GM18873 (cell line): ENCODE data around the gene PIGS.
"Not testable (repeated sequence)": the region's sequence is repeated elsewhere in the genome, so short reads cannot be mapped to it uniquely, and the experiment has no call there.

Experiments used
- ATAC-seq: cut with Tn5 transposase; IDR thresholded peaks from one replicate; pipeline ENCODE4 v1.9.1; 2021; ENCODE audit warnings: mild to moderate bottlenecking, moderate library complexity, moderate number of reproducible peaks; ENCODE audit not compliant: unreplicated experiment, low FRiP score

Gene PIGS

DNA sequence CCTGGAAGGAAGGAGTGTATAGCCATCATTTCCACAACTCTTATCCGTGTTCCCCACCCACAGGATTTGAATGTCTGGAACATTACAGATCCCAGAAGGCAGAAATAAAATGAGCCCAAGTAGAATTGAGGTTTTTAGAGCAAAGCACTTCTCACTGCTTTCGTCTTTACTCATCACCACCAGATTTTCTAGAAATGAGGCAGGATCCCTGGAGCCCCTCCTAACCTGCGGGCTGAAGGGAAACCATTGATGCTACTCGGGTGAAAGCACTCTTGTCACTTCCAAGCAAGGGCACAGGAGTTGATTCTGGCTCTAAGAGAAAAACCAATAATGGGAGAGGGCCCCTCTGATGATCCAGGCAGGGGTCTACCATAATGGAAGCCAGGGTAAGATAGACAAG lies 8.2 kb upstream of the PIGS start:
- no peak for ATAC-seq

- no peak for ATAC-seq
Measured at GRCh38 chr17:28578246-28579195, 7.2 kb upstream of the PIGS start.

DNA sequence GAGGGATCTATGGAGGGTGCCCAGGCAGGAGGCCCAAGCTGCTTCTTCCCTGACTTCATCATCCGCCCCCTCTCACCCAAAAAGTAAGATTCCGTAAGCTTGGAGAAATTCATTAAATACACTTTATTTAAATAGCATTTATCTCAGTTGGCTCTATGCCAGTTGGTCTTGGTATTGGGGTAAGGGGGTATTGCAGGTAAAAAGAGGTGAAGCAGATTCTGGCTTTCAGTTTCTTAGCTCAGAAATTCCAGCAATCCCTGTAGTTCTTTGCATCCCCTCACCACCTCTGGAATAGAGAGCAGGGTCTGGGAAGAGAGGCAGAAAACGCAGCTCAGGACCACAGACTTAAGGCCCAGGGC lies 6.1 kb upstream of the PIGS start:
- no peak for ATAC-seq

DNA sequence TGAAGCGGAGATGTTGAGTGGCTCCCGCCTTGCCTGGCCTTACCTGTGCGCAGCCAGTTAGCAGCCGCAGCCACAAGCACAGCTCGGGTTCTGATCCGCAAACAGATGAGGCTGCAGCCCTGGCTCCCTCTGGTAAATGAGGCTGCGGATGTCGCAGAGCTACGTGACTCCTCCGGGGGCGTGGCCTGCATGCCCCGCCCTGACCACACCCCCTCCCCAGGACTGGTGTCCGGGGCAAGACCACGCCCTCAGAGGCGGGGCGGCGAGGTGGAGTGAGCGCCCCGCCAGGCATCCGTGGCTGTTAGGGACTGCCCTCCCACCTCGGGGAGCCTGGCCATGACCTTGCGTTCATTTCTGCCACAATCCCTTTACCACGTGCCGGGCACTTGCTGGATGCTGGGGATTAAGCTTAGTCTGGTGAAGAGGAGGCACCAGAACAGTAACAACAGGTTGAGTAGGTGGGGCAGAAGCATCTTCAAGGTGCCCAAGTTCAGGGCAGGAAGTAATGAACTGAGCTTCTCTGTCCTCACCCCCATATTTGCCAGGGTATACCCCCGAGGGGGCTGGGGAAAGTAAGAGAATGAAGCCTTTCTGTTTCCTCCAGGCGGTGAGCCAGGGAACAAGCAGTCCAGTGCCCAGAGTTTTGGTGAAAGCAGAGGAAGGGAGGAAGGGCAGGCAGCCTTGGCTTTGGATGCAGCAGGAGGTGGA lies 5.6 kb upstream of the PIGS start, which contains the start of gene ALDOC:
Gene ALDOC, minus strand, starts transcription at position 138 of the 708 bp plus-strand sequence. CDS start 1,363 bp downstream, outside the sequence.
- peak; percentile 68 for ATAC-seq

DNA sequence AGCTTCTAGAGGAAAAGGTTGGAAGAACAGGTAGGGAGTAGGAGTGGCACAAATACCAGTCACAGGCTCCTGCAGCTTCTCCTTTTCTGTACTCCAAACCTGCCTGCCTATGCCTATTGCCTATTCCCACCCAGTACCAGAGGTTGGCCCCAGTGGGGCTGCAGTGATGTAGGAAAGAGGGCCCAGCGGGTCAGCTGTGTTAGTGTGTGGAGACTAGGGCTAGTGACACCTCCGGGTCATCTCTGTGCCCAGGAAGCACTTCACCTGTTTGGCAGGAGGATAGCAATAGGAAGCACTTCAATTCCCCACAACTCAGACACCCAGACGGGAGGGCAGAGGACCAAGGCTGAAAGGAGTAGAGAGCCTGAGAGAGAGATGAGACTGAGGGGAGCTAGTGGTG lies 4.7 kb upstream of the PIGS start:
- ATAC-seq = not testable (repeated sequence)

DNA sequence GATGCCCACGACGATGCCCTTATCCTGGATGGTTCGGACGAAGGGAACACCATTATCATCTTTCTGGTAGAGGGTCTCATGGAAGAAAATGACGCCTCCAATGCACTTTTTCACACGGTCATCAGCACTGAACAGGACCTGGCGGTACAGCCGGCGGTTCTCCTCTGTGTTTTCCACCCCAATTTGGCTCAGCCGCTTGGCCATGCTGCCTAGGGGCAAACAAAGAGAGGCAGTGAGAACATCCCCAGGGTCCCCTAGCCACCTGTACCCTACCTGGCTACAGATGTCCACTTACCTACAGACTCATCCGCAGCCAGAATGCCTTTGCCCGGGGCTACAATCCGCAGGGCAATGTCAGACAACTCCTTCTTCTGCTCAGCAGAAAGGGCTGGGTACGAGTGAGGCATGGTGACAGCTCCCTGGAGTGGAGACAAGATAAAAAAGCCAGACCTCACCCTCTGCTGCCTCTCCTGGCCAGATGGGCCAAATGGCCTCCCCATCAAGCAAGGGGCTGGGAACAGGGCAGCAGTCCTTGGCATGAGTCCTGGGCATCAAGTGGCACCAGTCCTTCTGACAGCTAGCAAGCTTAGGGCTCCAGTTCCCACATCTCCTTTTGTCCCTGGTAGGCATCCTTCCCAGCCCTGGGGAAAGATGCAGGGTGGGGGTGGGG lies 3.9 kb upstream of the PIGS start:
- no peak for ATAC-seq

DNA sequence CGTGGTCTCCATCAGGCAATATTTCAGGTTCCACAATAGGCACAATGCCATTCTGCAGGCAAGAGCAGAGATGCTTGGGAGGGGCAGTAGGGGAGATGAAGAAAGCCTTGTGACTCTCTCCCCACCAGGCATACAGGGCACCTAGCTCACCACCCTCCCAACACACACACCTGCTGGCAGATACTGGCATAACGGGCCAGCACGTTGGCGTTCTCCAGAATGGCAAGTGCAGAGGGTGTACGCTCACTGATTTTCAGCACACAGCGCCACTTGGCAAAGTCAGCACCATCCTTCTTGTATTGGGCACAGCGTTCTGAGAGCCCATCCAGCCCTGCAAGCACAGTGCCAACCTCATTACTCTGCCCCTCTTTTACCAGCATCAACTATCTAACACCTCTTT lies 3.2 kb upstream of the PIGS start:
- no peak for ATAC-seq

DNA sequence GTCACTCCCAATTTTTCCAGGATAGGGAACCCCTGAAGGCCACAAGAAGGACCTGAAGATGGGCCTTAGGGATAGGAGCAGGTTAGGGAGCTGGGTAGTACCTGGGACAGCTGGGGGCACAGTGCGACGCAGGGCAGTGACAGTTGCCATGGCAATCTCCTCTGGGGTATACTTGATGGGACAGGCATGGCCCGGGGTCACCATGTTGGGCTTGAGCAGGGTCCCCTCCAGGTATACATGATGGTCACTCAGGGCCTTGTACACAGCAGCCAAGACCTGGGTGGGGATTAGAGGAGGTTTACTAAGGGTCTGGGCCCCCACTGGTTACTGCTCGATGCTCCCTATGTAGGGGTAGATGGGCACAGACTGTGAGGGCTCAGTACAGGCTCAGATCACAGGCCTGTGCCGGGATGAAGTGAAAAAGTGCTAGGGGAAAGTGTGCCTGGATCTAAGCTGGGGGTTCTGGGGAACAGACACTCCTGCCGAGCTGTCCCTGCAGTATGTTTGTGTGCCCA lies 2.7 kb upstream of the PIGS start:
- no peak for ATAC-seq

DNA sequence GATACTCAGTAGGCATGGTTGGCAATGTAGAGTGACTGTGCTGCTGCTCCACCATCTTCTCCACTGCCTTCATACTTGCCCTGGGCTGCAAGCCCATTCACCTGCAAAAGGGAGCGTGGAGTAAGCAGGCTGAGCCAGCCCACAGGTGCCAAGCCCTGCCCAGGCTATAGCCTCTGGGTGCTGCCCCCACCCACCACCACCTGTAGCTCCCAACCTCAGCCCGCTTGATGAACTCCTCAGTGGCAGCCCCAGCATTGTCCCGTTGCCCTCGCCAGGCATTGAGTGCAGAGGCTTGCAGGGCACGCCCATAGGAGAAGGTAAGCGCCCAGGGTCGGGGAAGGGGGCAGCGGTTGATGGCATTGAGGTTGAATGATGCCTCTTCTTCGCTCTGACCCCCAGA lies 2.2 kb upstream of the PIGS start:
- no peak for ATAC-seq

DNA sequence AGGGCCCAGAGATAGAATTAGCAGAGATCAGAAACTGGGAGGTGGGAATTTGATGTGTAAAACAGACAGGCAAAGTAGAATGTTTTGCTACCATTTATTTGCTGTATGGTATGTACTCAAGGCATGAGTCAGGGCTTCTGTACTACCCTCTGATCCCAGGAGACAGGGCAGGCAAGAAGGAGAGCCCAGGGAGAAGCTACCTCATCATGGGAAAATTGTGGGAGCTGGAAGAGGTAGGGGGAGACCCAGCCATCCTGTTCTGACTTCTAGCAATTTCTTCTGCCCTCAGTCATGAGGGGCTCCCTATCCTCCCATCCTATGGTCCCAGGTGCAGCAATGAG lies 1.7 kb upstream of the PIGS start:
- ATAC-seq = no peak

- ATAC-seq = no peak
Measured at GRCh38 chr17:28572259-28573039, 1.1 kb upstream of the PIGS start.

DNA sequence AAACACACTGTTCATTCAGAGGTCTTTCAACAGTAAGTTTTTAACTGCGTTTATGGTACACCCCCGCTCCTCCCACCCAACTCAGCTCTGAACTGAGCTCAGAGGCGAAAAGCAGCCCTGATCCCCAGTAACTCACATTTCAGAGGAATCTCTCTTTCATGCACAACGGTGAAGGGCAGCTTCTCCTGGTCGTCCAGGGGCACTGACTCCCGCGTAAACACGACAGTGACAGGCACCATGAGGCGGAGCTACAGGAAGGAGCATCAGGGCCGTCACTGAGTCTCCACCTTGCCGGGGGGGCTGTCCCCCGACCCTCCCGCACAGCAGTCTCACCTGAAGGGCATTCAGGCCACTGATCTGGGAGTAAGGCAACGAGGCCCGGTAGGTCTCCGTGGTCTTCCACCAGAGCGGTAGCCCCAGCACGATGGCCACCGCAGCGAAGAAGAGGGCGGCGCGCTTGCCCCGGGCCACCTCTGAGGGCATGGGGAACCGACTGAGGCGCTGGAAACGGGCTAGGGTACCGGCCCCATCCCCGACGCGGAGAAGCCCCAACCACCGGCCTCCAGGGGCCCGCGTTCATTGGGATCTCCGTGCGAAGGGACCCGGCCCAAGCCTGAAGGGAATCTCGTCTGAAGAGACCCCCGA lies 486 bp downstream of the PIGS start:
- peak; percentile 25 for ATAC-seq

DNA sequence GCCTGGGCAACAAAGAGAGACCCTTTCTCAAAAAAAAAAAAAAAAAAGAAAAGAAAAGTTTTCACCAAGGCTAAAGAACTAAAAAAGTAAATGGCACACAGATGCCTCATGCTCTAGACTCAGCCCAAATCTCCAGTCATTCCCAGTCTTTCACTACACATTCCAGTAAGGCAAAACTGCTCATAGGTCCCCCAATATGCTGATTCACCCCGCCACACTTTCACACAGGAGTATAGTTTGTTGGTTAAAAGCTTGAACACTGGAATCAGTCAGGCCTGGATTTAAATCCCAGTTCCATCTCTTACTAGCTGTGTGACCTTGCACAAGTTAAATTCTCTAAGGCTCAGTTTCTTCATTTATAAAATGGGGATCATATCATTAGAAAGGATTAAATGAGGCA lies 1.9 kb downstream of the PIGS start:
- ATAC-seq = no peak

GRCh38 chr17:28567604-28568003 lies 3.7 kb downstream of the PIGS start:
- no peak for ATAC-seq

DNA sequence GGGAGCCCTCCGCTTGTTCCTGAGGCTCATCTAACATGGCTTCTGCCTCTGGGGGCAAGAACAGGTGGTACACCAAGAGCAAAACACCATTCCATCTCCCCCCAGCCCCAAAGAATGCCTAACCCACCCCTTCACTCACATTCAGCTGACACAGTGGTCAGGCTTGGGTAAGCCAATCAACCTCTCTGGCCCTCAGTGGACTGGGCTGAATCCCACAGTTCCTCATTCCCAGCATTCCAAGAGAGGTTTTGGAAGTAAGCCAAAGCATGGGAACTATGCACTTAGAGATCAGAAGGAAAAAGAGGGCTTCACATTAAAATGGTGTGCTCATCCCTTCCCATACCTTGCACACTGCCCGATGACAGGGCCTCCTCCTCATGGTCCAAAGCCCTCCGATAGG lies 7.8 kb downstream of the PIGS start:
- ATAC-seq = no peak

GRCh38 chr17:28555022-28555421 lies 16.3 kb downstream of the PIGS start:
- ATAC-seq = no peak

DNA sequence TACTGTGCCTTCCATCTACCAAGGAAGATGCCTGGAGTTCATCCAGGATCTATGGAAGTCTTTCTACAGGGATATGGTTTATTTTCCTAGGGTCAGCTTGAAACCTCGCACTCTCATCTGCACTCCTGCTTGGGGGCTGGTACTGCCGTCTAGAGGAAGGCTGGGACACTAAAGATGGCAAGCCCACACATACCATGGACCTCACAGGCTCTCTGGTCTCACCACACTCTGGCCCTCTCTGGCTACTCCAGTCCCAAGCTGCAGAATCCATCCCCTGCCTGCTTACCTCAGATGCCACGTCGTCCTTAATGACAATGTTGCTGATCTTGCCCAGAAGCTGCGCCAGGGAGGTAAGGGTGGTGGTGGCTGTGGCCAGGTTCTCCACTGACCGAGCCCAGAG lies 16.8 kb downstream of the PIGS start:
- no peak for ATAC-seq

DNA sequence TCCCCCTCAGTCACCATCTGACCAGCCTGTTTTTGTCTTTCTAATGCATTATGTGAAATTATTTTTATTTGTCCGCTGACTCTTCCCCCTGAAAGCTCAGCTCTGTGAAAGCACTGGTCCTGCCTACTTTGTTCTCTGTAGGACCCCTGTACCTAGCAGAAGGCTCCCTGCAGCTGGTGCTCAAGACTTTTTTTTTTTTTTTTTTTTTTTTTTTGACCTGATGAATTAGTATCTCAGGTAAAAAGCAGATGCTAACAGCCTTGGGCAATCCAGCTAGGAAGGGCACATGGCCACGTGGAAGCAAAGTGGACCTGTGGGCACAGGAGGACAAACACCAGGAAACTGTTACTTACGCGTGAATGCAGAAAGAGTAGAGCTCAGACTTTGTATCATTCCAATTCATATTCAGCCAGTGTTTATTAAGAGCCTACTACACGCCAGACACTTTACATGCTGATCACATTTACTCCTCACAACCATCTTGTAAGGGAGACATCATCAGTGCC lies 18.3 kb downstream of the PIGS start:
- ATAC-seq = no peak

- no peak for ATAC-seq
Measured at GRCh38 chr17:28552176-28552999, 18.9 kb downstream of the PIGS start, which contains the start of gene UNC119. Gene UNC119 (minus strand): TSS chr17:28552624. CDS start chr17:28552557, 67 bp downstream.
